ENCODE measurements around the gene KCNK2.

KCNK2 gene

DNA sequence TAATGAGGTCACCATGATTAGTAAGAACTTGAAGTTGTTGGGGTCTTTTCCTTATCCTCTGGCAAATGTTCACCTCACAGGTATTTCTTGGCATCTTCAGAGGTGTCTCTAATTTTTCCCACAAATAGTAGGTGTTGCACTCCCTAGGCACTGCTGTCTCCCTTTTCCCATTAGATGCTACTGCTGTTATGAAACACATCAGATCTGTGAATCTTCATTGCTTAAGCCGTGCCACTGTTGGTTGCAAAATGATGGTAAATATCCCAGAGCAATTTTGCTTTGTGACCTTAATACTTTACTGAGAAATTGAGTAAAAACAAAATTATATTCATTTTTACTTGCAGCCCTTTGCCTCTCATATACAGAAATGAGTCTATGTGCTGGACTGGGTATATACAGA is 169.6 kb downstream of the KCNK2 start:
- TF ChIP-seq, protein P1, sequence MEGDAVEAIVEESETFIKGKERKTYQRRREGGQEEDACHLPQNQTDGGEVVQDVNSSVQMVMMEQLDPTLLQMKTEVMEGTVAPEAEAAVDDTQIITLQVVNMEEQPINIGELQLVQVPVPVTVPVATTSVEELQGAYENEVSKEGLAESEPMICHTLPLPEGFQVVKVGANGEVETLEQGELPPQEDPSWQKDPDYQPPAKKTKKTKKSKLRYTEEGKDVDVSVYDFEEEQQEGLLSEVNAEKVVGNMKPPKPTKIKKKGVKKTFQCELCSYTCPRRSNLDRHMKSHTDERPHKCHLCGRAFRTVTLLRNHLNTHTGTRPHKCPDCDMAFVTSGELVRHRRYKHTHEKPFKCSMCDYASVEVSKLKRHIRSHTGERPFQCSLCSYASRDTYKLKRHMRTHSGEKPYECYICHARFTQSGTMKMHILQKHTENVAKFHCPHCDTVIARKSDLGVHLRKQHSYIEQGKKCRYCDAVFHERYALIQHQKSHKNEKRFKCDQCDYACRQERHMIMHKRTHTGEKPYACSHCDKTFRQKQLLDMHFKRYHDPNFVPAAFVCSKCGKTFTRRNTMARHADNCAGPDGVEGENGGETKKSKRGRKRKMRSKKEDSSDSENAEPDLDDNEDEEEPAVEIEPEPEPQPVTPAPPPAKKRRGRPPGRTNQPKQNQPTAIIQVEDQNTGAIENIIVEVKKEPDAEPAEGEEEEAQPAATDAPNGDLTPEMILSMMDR (IDR thresholded peaks at IDR 0.05): no peak

DNA sequence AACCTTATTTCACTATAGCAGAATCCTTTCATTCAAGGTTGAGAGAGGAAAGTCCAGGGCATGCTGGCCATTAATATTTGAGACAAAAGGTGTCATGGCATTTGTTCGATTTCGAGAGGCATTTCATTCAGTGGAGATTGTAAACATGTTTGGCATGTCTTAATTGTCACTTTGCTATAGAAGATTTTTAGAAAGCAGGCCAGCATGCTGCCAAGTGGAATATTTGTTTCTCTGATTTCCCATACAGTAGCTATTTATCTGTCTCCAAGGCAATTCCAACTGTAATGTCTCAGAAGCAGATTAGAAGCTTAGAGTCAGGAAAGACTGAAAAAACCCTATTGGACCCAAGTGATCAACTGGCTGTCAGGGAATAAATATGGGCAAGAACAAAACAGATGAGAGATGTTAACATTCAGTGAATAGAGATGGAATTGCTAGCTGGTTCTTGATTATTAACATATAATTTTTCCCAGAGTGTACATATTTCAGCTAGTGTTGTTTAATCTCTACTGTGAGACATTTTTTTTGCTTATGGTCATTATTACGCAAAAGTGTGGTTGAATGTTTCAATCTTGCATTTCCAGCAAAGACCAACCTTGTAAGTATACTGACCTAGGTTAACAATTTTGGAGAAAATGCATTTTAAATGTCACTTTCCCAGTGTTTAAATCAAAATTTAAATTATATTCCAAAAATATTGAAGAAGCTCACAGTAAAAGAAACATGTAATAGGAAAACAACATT is 174.6 kb downstream of the KCNK2 start:
- no peak overlapping the region for H3K4me3 ChIP-seq
- no peak overlapping the region for H3K27ac ChIP-seq
- H3K9me3 ChIP-seq: no peaks in the 10 kb centered on the region
- DNase-seq: no peak
- intact Hi-C loops (cut with DNase I; ENCODE audit: low total_unique reads): no loop called here
- no peaks in the 10 kb centered on the region for H3K27me3 ChIP-seq
- no peaks in the 10 kb centered on the region for H3K4me1 ChIP-seq
- H3K36me3 ChIP-seq: no peaks in the 10 kb centered on the region
- TF ChIP-seq, protein P1 (IDR thresholded peaks at IDR 0.05): no peak

More for the DNA sequence above, 169.6 kb downstream of the KCNK2 start:
- intact Hi-C loops (cut with DNase I; ENCODE audit: low total_unique reads): no loop called here
- Histone ChIP-seq H3K36me3 (no peaks in the 10 kb centered on the region), H3K27ac (no peak overlapping the region), H3K4me1 (no peaks in the 10 kb centered on the region), H3K27me3 (no peaks in the 10 kb centered on the region), H3K4me3 (no peak overlapping the region), H3K9me3 (no peaks in the 10 kb centered on the region)
- no peak for DNase-seq

DNA sequence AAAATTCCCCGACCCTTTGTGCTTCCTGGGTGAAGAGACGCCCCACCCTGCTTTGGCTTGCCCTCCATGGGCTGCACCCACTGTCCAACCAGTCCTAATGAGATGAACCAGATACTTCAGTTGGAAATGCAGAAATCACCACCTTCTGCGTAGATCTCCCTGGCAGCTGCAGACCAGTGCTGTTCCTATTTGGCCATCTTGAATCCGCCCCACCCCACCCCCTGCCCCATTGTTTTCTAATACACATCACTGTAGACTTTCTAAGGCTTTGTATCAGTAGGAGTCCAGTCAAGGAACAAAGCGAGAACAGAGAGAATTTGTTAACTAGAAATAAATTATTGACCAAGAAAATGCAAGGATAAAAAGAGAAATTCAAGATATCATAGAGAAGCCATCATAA is 178.2 kb downstream of the KCNK2 start:
- Histone ChIP-seq H3K36me3 (no peaks in the 10 kb centered on the region), H3K4me1 (no peaks in the 10 kb centered on the region), H3K4me3 (no peak overlapping the region), H3K27me3 (no peaks in the 10 kb centered on the region), H3K27ac (no peak overlapping the region), H3K9me3 (no peaks in the 10 kb centered on the region)
- DNase-seq: no peak
- intact Hi-C loops (cut with DNase I; ENCODE audit: low total_unique reads): no loop called here
- TF ChIP-seq, protein P1 (IDR thresholded peaks at IDR 0.05): no peak

DNA sequence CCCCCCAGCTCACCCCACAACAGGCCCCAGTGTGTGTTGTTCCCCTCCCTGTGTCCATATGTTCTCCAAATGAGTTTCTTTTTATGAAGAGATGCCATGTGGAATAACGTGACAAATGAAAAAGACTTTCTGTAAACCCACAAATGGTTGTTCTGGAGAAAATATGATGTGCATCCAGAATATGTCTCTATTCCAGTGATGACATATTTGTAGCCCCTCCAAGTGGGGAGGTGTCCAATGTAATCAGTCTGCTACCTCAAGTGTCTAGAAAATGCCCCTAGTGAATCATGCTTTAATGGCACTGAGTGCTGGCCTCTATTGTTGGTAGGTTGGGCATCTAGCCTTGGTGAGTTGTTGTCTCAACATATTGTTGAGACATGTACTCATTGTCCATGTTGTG is 179.6 kb downstream of the KCNK2 start:
- TF ChIP-seq, protein P1 (IDR thresholded peaks at IDR 0.05): no peak
- no peak for DNase-seq
- Histone ChIP-seq H3K9me3 (no peaks in the 10 kb centered on the region), H3K4me1 (no peaks in the 10 kb centered on the region), H3K4me3 (no peak overlapping the region), H3K27ac (no peak overlapping the region), H3K36me3 (no peaks in the 10 kb centered on the region), H3K27me3 (no peaks in the 10 kb centered on the region)
- intact Hi-C loops (cut with DNase I; ENCODE audit: low total_unique reads): no loop called here

DNA sequence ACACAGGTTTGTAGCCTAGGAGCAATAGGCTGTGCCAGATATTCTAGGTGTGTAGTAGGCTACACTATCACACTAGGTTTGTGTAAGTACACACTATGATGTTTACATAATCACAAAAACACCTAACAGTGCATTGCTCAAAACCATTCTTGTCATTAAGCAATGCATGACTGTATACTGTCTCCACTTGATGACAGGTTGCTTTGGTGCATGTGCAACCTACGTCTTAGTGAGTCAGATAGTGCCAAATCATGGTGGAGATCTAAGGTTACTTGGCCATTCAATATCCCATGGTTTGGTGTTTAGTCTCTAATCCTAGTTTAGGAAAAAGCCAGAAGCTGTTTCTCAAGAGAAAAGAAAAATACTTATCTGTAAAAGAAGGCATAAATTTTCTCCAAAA is 181.1 kb downstream of the KCNK2 start:
- TF ChIP-seq, protein P1 (IDR thresholded peaks at IDR 0.05): no peak
- Histone ChIP-seq H3K4me1 (no peaks in the 10 kb centered on the region), H3K9me3 (no peaks in the 10 kb centered on the region), H3K27ac (no peak overlapping the region), H3K27me3 (no peaks in the 10 kb centered on the region), H3K36me3 (no peaks in the 10 kb centered on the region), H3K4me3 (no peak overlapping the region)
- DNase-seq: no peak
- intact Hi-C loops (cut with DNase I; ENCODE audit: low total_unique reads): no loop called here

Measured in tibial artery (tissue), 4 donors.